Memory B cell (primary cell): ENCODE data around the gene AP3B1.

Experiments used
- ATAC-seq: fragments of 150-1000 bp; cut with Tn5 transposase; 2 replicates; pipeline ENCODE4 v1.10.0; 2021; ENCODE audit warnings: low read depth, mild to moderate bottlenecking, moderate library complexity
- DNase-seq, 2 donors: peaks; one replicate each; pipeline ENCODE4 v3.0.0; 2022; ENCODE audit warnings: low spot score in 2 of 2
- H3K27ac Mint-ChIP-seq: one replicate; pipeline ENCODE4 v1.8.0; 2022; ENCODE audit warnings: mild to moderate bottlenecking, moderate library complexity, mixed read lengths
- H3K27me3 Mint-ChIP-seq: one replicate; pipeline ENCODE4 v1.8.0; 2022; ENCODE audit warnings: mixed read lengths
- H3K36me3 Mint-ChIP-seq: one replicate; pipeline ENCODE4 v1.8.0; 2022; ENCODE audit warnings: mild to moderate bottlenecking, mixed read lengths
- H3K4me1 Mint-ChIP-seq: one replicate; pipeline ENCODE4 v1.8.0; 2022; ENCODE audit warnings: mixed read lengths
- H3K4me3 Mint-ChIP-seq: one replicate; pipeline ENCODE4 v1.8.0; 2022; ENCODE audit warnings: mild to moderate bottlenecking, moderate library complexity, mixed read lengths
- H3K9me3 Mint-ChIP-seq: one replicate; pipeline ENCODE4 v1.8.0; 2022; ENCODE audit warnings: mixed read lengths

The AP3B1 gene

DNA sequence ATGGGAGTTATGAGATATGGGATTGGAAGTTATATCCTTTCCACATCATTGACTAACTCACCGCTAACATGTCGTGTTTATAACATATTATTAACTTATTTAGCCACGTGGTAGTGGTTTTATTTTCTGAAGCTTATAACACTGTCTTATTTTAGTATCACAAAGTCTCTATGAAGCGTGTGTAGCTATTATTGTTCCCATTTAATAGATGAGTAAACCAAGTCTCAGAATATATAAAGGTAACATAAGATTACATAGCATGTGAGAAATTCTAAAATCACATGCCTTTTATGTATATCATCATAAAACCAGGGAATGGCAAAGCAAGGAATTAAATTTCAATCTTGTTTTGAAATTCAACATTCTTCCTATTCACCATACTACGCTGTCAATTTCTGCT, 15.3 kb downstream of the AP3B1 start:
- ATAC-seq, result no peak
- H3K9me3 Mint-ChIP-seq, result no peaks in the 10 kb centered on the region
- H3K4me3 Mint-ChIP-seq, result no peak overlapping the region
- H3K4me1 Mint-ChIP-seq, result peaks cover 14% of the 10 kb centered on the region
- H3K27ac Mint-ChIP-seq, result no peak overlapping the region
- H3K36me3 Mint-ChIP-seq, result peaks cover 7% of the 10 kb centered on the region
- DNase-seq, result no peak
- no peaks in the 10 kb centered on the region for H3K27me3 Mint-ChIP-seq

DNA sequence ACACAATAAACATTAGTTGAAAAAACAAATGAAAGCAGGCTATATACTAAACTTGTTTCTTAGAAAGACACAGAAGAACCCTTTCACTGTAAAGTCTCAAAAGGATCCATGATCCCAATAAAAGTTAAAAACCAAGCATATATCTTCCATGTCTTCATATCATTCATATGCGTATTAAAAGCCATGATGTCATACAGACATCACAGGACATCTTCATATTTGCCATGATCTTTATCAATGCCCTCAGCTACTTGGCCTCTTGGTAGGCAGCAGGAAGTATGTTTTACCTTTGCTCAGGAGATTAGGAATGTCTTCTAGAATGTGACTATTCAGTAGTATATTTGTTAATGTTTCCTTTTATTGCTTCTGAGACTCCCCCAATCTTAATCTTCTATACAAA, 16.8 kb downstream of the AP3B1 start:
- no peak overlapping the region for H3K4me3 Mint-ChIP-seq
- ATAC-seq, result no peak
- no peaks in the 10 kb centered on the region for H3K27me3 Mint-ChIP-seq
- no peak overlapping the region for H3K27ac Mint-ChIP-seq
- H3K36me3 Mint-ChIP-seq, result peaks cover 4% of the 10 kb centered on the region
- peaks cover 9% of the 10 kb centered on the region for H3K4me1 Mint-ChIP-seq
- H3K9me3 Mint-ChIP-seq, result no peaks in the 10 kb centered on the region
- DNase-seq, result no peak

DNA sequence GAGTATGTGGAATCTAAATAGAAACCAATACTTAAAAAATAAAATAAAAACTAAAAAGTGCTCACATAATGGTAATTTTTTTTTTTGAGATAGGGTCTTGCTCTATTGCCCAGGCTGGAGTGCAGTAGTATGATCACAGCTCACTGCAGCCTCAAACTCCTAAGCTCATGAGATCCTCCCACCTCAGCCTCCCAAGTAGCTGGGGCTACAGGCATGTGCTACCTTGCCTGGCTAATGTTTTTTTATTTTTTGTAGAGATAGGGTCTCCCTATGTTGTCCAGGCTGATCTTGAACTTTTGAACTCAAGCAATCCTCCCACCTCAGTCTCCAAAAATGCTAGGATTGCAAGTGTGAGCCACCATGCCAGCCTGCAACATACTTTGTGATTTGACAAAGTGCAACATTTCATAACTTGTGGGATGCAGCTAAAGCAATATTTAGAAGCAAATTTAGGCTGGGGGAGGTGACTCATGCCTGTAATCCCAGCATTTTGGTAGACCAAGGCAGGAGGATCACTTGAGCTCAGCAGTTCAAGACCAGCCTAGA, 18.4 kb downstream of the AP3B1 start:
- peaks cover 2% of the 10 kb centered on the region for H3K36me3 Mint-ChIP-seq
- ATAC-seq (no peak), DNase-seq (no peak)
- no peak overlapping the region for H3K4me3 Mint-ChIP-seq
- no peaks in the 10 kb centered on the region for H3K9me3 Mint-ChIP-seq
- peaks cover 6% of the 10 kb centered on the region for H3K4me1 Mint-ChIP-seq
- H3K27me3 Mint-ChIP-seq, result no peaks in the 10 kb centered on the region
- H3K27ac Mint-ChIP-seq, result no peak overlapping the region

DNA sequence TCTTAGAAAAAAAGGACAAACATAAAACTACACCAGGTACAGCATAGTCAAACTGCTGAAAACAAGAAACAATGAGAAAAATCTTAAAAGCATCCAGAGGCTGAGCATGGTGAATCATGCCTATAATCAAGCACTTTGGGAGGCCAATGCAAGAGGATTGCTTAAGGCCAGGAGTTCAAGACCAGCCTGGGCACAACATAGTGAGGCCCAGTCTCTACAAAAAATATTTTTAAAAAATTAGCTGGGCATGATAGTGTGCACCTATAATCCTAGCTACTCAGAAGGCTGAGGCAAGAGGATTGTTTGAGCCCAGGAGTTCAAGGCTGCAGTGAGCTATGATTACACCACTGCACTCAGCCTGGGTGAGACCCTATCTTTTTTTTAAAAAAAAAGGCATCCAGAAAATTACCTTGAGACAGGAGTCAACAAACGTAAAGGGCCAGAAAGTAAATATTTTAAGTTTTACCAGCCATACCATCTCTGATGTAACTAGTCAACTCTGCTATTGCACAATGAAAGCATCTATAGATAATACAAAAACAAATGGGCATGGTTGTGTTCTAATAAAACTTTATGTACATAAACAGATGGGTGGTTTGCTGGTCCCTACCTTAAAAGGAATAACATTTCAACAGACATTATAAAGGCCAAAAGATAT, 19.8 kb downstream of the AP3B1 start:
- Mint-ChIP-seq H3K4me3 (no peak overlapping the region), H3K36me3 (peaks cover 2% of the 10 kb centered on the region), H3K4me1 (peaks cover 6% of the 10 kb centered on the region), H3K27me3 (no peaks in the 10 kb centered on the region), H3K27ac (no peak overlapping the region), H3K9me3 (no peaks in the 10 kb centered on the region)
- DNase-seq (no peak), ATAC-seq (no peak)

DNA sequence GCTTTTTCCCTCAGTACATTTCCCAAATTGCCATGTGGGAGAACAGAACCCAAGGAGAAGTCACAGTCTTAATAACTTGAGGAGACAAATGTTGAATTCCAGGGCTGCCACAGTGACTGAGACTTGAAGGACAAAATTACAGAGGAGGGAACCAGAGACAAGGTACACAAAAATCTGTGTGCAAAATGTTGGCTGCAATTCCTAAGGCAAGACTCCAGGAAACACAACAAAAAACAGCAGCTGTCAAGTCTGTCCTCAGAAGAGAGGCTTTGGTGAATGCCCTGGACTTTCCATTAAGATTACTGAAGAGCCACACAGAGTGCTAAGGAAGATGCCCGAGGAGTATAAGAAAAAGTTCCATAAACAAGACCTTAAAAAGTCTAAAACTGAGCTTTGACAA, 21.1 kb downstream of the AP3B1 start:
- peak overlapping the region; percentile 32 for H3K27ac Mint-ChIP-seq
- no peaks in the 10 kb centered on the region for H3K9me3 Mint-ChIP-seq
- H3K4me1 Mint-ChIP-seq, result peaks cover 9% of the 10 kb centered on the region
- H3K36me3 Mint-ChIP-seq, result peaks cover 2% of the 10 kb centered on the region
- DNase-seq (no peak), ATAC-seq (no peak)
- H3K4me3 Mint-ChIP-seq, result no peak overlapping the region
- H3K27me3 Mint-ChIP-seq, result no peaks in the 10 kb centered on the region

DNA sequence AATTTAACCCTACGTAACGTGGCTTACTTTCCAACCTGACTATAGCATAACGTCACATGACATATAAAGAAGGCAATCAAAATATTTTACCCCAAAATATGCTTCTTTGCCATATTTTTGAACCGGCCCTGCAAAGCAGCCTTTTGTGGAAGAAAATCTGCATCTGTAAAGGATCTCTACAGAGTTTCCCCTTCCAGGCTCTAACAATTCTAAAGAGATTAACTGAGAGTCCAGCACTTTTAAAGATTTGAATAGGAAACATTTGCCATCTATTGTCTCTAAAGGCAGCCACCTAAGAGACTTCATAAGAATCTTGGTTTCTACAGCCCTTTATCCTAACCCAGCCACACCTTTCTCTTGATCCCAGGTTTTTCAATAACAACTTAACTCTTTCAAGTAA, 22.7 kb downstream of the AP3B1 start:
- H3K27ac Mint-ChIP-seq, result peak overlapping the region; percentile 32
- H3K36me3 Mint-ChIP-seq, result peaks cover 2% of the 10 kb centered on the region
- H3K27me3 Mint-ChIP-seq, result no peaks in the 10 kb centered on the region
- ATAC-seq (no peak), DNase-seq (no peak)
- no peaks in the 10 kb centered on the region for H3K9me3 Mint-ChIP-seq
- H3K4me3 Mint-ChIP-seq, result no peak overlapping the region
- peaks cover 8% of the 10 kb centered on the region for H3K4me1 Mint-ChIP-seq

DNA sequence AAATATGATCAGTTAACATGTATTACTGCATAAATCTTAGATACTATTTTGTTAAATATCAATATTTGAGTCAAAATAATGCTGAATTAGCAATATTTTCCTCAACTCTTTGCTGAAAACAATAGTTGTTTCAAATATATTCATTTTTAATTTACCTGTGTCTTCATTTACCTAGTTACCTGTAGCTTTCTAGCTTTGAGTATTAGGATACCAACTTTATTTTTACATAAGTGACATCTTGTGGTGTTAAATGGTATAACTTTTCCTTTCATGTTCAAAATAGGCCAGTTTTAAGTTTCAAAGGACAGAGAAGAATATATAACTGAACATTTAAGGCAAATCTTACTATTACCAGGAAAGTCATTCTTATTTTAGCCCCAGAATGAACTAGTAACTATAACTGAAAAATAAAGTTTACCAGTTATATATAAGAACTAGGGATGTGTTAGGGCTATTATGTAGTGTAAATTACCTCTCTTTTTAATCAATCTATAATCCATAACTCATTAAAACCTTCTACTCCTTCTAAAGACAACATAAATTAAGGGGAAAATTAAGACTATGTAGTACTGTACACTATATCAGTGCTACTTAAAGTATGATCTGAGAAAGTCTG, 25.3 kb downstream of the AP3B1 start:
- DNase-seq (peak in 1 of 2 donors; percentile 4), ATAC-seq (peak; percentile 56)
- Mint-ChIP-seq H3K27me3 (no peaks in the 10 kb centered on the region), H3K4me1 (peaks cover 6% of the 10 kb centered on the region), H3K9me3 (no peaks in the 10 kb centered on the region), H3K27ac (no peak overlapping the region), H3K4me3 (no peak overlapping the region), H3K36me3 (peaks cover 13% of the 10 kb centered on the region)

DNA sequence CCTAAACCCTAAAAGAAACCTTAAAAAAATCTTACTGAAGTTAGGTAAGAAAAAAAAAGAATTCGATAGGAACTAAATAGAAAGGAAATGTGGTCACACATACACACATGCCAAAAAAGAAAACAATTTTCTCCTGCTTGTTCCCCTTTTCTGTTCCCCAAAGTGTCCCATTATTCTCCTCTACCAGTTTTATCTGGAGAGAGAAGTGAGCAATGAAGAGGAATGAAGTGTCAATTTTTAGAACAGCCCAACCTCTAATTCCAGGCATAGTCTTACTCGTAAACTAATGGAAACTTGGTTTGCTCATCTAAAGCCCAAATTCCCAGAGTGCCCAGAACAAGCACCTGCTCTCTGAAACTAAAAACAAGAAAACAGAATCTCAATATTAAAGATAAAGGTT, 26.1 kb downstream of the AP3B1 start:
- Mint-ChIP-seq H3K4me3 (no peak overlapping the region), H3K4me1 (peaks cover 4% of the 10 kb centered on the region), H3K27me3 (no peaks in the 10 kb centered on the region), H3K36me3 (peaks cover 16% of the 10 kb centered on the region), H3K9me3 (no peaks in the 10 kb centered on the region), H3K27ac (peak overlapping the region; percentile 14)
- no peak for ATAC-seq
- DNase-seq, result no peak

DNA sequence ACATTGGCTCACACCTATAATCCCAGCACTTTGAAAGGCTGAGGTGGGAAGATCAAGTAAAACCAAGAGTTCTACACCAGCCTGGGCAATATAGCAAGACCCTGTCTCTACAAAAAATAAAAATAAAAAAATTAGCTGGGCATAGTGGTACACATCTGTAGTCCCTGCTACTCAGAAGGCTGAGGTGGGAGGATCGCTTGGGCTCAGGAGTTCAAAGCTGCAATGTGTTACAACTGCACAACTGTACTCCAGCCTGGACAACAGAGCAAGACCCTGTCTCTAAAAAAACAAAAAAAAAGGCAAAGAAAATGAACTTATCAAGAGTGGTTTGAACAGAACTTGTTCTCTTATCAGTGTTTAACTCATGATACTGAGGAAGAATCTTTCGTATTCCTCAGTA, 29.3 kb downstream of the AP3B1 start:
- H3K4me1 Mint-ChIP-seq, result peaks cover 4% of the 10 kb centered on the region
- no peak for ATAC-seq
- H3K27me3 Mint-ChIP-seq, result no peaks in the 10 kb centered on the region
- H3K4me3 Mint-ChIP-seq, result no peak overlapping the region
- peaks cover 25% of the 10 kb centered on the region for H3K36me3 Mint-ChIP-seq
- no peak overlapping the region for H3K27ac Mint-ChIP-seq
- no peaks in the 10 kb centered on the region for H3K9me3 Mint-ChIP-seq
- no peak for DNase-seq

DNA sequence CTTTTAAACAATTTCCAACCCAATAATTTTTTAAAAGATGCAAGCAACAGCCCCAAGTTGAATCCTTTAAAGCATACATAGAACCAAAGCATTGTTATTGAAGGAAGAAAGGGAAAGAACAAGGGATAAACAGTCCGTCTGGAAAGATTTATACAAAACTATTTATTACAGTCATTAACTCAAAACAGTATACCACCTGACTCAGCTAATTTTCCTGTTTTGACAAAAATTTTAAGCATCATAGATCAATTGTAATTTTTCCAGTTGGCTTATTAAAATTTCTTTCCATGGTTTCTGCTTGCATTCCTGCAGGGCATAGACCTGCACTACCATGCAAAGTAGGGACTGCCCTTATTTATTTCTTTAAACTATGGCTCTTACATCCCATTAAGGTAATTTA, 29.9 kb downstream of the AP3B1 start:
- Mint-ChIP-seq H3K9me3 (no peaks in the 10 kb centered on the region), H3K4me1 (peaks cover 4% of the 10 kb centered on the region), H3K36me3 (peaks cover 25% of the 10 kb centered on the region), H3K4me3 (no peak overlapping the region), H3K27ac (no peak overlapping the region), H3K27me3 (no peaks in the 10 kb centered on the region)
- DNase-seq (no peak), ATAC-seq (no peak)

DNA sequence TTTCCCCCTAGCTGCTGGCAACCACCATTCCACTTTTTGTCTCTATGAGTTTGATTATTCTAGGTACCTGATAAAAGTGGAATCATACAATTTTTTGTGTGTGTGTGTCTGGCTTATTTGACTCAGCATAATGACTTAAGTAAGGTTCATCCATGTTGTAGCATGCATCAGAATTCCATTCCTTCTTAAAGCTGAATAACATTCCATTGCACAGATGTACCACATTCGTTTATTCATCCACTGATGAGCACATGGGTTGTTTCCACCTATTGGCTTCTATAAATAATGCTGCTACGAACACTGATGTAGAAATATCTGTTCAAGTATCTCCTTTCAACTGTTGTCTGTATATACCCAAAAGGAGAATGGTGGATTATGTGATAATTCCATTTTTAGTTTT, 33.7 kb downstream of the AP3B1 start:
- Mint-ChIP-seq H3K27me3 (no peaks in the 10 kb centered on the region), H3K27ac (peak overlapping the region; percentile 41), H3K9me3 (no peaks in the 10 kb centered on the region), H3K36me3 (peaks cover 39% of the 10 kb centered on the region), H3K4me1 (peaks cover 13% of the 10 kb centered on the region), H3K4me3 (no peak overlapping the region)
- no peak for ATAC-seq
- no peak for DNase-seq

DNA sequence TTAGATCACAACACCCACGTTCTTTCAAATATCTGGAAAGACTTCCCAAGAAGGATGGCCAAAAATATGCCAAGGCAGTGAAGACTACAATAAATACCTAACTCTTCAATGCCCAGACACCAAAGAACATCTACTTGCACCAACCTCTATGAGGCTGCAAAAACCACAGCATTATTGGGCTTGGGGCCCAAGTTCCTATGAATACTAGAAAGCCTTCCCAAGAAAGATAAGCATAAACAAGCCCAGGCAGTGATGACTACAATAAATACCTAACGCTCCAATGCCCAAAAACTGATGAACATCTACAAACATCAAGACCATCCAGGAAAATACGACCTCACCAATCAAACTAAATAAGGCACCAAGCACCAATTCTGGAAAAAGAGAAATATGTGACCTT, 41.3 kb downstream of the AP3B1 start:
- peaks cover 12% of the 10 kb centered on the region for H3K4me1 Mint-ChIP-seq
- H3K4me3 Mint-ChIP-seq, result no peak overlapping the region
- peaks cover 2% of the 10 kb centered on the region for H3K9me3 Mint-ChIP-seq
- H3K27ac Mint-ChIP-seq, result no peak overlapping the region
- H3K27me3 Mint-ChIP-seq, result no peaks in the 10 kb centered on the region
- no peak for ATAC-seq
- H3K36me3 Mint-ChIP-seq, result peaks cover 33% of the 10 kb centered on the region
- no peak for DNase-seq

DNA sequence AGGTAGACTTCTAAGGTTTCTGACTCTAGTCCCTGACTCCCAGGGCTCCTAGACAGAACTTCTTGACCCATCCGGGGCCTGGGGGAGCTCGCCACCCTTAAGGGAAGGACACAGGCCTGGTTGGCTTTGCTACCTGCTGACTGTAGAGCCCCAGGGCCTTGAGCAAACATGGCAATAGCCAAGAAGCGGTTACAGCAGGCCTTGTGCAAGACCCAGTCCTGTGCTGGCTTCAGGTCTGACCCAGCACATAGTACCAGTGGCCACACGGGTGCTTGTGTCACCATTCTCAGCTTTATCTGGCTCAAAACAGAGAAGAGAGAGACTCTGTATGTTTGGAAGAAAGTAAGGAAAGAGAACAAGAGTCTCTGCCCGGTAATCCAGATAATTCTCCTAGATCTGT, 41.8 kb downstream of the AP3B1 start:
- Mint-ChIP-seq H3K9me3 (peaks cover 2% of the 10 kb centered on the region), H3K4me3 (no peak overlapping the region), H3K27ac (no peak overlapping the region), H3K36me3 (peaks cover 28% of the 10 kb centered on the region), H3K27me3 (no peaks in the 10 kb centered on the region), H3K4me1 (peaks cover 12% of the 10 kb centered on the region)
- DNase-seq (no peak), ATAC-seq (no peak)

DNA sequence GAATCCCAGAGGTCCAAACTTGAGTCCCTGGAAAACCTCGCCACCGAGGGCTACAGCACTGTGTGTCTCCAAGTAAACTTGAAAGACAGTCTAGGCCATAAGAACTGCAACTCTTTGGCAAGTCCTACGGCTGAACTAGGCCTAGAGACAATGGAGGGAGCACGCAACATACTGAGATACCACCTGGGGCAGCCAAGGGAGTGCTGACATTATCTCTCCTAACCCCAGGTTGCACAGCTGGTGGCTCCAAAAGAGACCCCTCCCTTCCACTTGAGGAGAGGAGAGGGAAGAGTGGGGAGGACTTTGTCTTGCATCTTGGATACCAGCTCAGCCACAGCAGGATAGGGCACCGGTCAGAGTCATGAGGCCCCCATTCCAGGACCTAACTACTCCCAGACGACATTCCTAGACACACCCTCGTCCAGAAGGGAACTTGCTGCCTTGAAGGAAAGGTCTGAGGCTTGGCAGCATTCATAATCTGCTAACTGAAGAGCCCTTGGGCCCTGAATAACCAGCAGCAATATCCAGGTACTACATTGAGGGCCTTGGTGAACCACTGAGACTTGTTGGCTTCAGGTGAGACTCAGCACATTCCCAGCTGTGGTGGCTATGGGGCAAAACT, 42.7 kb downstream of the AP3B1 start:
- Mint-ChIP-seq H3K27ac (no peak overlapping the region), H3K9me3 (peaks cover 2% of the 10 kb centered on the region), H3K4me1 (peaks cover 9% of the 10 kb centered on the region), H3K36me3 (peaks cover 24% of the 10 kb centered on the region), H3K4me3 (no peak overlapping the region), H3K27me3 (no peaks in the 10 kb centered on the region)
- DNase-seq, result no peak
- no peak for ATAC-seq
